AG10803 (cell line): Measurements from ENCODE around the gene PTPRS.

Experiments
- DNase-seq: peaks from one replicate; pipeline ENCODE4 v3.0.0; 2010; ENCODE audit warnings: low read depth
- H3K4me3 ChIP-seq: 2 replicates; pipeline ENCODE4 v1.5.1; 2011; ENCODE audit warnings: mild to moderate bottlenecking, low read length, control low read depth
- TF ChIP-seq, protein P1 (sequence below): conservative IDR thresholded peaks from 2 replicates; pipeline ENCODE4 v1.5.1; 2011; ENCODE audit warnings: mild to moderate bottlenecking, low read length, control low read depth, inconsistent platforms

The PTPRS gene

DNA sequence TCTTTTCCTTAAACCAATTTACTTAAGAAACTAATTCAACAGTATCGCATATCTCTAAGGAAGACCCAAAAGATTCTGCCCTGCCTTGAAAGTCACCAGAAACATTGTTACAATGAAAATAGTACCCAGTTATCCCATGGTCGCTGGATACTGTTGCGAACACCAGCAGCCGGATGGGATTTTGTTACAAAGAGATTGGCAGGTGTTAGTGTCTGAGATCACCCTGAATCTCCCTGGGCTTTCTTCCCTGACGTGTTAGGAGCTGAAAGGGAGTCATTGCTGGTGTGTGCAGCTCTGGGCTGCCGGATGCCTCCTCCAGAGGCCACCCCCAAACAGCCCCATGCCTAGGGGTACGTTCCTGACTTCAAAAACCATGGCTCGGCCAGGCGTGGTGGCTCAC is 38.2 kb downstream of the PTPRS start:
- no peak overlapping the region for H3K4me3 ChIP-seq
- no peak for DNase-seq
- TF ChIP-seq, protein P1, sequence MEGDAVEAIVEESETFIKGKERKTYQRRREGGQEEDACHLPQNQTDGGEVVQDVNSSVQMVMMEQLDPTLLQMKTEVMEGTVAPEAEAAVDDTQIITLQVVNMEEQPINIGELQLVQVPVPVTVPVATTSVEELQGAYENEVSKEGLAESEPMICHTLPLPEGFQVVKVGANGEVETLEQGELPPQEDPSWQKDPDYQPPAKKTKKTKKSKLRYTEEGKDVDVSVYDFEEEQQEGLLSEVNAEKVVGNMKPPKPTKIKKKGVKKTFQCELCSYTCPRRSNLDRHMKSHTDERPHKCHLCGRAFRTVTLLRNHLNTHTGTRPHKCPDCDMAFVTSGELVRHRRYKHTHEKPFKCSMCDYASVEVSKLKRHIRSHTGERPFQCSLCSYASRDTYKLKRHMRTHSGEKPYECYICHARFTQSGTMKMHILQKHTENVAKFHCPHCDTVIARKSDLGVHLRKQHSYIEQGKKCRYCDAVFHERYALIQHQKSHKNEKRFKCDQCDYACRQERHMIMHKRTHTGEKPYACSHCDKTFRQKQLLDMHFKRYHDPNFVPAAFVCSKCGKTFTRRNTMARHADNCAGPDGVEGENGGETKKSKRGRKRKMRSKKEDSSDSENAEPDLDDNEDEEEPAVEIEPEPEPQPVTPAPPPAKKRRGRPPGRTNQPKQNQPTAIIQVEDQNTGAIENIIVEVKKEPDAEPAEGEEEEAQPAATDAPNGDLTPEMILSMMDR = no peak

DNA sequence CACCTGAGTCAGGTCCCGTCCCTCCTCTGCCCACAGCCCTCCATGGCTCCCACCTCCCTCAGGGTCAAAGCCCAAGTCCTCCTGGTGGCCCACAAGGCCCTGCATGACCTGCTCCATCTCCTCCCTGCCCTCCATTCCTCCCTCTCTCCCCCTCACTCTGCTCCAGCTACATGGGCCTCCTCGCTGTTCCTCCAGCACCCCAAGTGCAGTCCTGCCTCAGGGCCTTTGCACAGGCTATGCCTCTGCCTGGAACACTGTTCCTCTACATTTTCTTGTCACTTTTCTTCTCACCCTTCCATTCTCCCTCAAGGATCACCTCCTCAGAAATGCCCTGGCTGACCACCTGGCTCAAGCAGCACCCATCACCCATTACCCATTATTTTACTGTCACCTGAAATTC is 41.5 kb downstream of the PTPRS start:
- no peak for DNase-seq
- TF ChIP-seq, protein P1 = no peak
- H3K4me3 ChIP-seq = no peak overlapping the region

DNA sequence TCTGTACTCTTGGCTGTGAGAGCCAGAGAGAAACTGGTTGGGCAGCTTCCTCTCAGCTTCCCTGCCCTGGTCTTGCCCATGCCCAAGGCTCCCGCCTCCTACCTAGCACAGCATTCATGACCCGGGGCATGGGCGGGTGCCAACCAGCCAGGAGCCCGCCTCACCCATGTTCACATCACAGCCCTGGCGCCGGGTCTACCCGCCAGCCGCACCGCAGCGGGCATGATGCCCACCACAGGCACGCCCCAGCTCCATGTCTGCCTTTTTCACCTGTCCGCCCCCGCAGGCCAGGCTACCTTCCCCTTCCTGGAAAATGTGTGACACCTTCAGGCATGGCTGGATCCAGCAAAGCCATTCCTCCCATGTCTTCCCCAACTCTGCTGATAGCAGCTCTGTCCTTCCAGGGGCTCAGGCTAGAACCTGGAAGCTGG is 42.1 kb downstream of the PTPRS start:
- TF ChIP-seq, protein P1 = no peak
- DNase-seq = no peak
- no peak overlapping the region for H3K4me3 ChIP-seq

DNA sequence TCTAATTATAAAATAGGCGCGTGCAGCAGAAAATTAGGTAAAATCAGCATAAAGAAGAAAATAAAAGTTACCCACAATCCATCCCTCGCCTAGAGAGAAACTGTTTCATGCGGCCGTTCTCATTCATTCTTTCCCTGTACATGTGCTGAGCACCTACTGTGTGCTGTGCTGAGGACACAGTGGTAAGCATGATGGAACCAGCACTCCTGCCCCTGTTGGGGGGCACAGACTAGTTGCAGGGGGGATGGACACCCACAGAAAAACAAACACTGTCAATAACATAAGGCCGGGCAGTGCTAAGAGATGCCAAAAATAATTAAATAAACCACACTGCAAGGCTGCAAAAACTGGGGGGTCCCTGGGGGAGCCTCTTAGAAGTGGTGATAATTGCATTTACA is 43.3 kb downstream of the PTPRS start:
- no peak for DNase-seq
- TF ChIP-seq, protein P1 = no peak
- H3K4me3 ChIP-seq = no peak overlapping the region

DNA sequence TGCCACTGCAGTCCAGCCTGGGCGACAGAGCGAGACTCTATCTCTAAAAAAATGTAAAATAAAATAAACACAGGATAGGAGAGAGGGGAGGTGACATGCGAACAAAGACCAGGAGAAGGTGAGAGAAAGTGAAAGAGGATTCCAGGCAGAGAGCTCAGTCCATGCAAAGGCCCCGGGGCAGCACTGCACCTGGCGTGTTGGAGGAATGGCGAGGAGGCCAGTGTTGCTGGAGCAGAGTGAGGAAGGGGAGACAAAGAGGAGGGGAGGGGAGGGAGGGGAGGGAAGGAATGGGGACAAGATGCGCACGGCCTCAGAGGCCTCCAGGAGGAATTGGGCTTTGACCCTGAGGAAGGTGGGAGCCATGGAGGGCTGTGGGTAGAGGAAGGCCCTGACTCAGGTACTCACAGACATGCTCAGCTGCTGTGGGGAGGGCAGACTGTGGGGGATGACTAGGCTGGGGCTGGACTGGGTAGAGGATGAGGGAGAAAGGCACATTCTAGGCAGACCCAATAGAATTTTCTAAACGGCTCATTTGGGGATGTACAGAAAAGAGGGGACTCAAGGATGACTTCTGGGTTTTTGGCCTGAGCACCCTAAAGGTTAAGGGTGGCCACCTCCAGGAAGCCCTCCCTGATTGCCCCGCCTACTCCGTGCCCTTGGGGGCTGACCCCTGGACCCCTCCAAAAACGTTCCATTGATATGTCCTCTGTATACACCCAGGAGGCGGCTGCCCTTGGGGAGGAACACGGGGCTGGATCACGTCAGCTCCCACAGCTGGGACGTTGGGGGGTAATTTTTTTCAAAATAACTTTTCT is 43.9 kb downstream of the PTPRS start:
- no peak overlapping the region for H3K4me3 ChIP-seq
- TF ChIP-seq, protein P1 = no peak
- DNase-seq = no peak

DNA sequence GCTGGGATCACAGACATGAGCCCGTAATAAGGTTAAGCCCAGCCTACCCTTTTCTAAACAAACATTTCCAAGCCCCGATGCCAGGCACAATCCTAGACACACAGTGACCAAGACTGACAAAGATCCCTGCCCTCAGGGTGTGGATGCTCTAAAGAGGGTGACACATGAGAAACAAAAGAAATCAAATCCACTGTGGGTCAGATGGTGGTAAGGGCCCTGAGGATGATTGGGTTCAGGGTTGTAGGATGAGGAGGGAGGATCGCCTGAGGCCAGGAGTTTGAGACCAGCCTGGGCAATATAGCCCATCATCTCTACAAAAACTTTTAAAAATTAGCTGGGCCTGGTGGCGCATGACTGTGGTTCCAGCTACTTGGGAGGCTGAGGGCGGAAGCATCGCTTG is 44.6 kb downstream of the PTPRS start:
- DNase-seq = no peak
- no peak overlapping the region for H3K4me3 ChIP-seq
- TF ChIP-seq, protein P1 = no peak

DNA sequence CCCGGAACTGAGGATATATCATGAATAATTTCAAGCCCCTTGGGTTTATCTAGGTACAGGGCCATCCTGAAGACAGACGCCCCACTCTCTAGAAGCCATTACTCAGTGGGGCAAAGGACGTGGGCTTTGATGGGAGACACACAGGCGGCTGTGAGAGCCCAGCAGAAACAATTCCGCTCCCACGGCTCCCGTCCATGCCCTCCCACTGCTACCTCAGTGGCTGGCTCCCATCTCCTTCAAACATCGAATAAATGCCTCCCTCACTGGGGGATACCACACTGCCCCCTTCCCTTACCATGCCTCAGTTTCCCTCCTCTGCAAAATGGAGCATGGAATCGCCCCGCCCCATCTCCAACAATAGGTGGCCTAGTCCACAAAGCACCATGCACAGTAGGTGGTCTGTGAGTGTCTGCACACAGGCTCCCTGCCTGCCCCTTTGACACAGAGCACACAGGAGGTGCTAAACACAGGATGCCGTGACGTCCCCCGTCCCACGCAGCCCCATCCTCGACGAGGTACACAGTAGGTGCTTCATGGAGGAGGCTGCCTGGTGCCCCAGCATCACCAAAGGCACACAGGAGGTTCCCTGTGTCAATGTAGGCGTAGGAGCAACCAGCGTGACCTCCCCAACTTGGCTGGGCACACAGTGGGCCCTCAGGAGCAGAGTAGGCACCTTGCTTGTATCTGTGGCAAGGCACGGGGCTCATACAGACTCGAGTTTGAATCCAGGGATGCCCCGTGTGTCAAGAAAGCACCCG is 46.0 kb downstream of the PTPRS start:
- TF ChIP-seq, protein P1 = no peak
- DNase-seq = no peak
- no peak overlapping the region for H3K4me3 ChIP-seq
